ENCODE results near the gene ZBTB1. TPM values are rescaled to one million over a fixed set of nuclear protein-coding genes. Genes with fewer than 3 reads are reported as not detected.

Gene ZBTB1
- total RNA-seq, 2 donors from 2014 or later, result 42.5 to 46.8 TPM

- ATAC-seq (no peak), DNase-seq (ENCODE audit: low spot score) (no peak)
- Mint-ChIP-seq H3K4me3 (no peak overlapping the region), H3K36me3 (no peaks in the 10 kb centered on the region), H3K4me1 (ENCODE audit: low read depth in 2 of 2) (peaks cover 4 to 6% of the 10 kb centered on the region in 2 donors), H3K27me3 (no peaks in the 10 kb centered on the region), H3K9me3 (no peaks in the 10 kb centered on the region), H3K27ac (no peak overlapping the region)
Observed at GRCh38 chr14:64474698-64475097, 29.9 kb upstream of the ZBTB1 start.

GRCh38 chr14:64475585-64476273 lies 28.8 kb upstream of the ZBTB1 start:
- ATAC-seq, result no peak
- Mint-ChIP-seq H3K27ac (peak overlapping the region in 1 of 2 donors; percentile 38), H3K27me3 (no peaks in the 10 kb centered on the region), H3K4me3 (no peak overlapping the region), H3K4me1 (ENCODE audit: low read depth in 2 of 2) (peaks cover 4 to 6% of the 10 kb centered on the region in 2 donors), H3K9me3 (no peaks in the 10 kb centered on the region), H3K36me3 (no peaks in the 10 kb centered on the region)
- no peak for DNase-seq (ENCODE audit: low spot score)

DNA sequence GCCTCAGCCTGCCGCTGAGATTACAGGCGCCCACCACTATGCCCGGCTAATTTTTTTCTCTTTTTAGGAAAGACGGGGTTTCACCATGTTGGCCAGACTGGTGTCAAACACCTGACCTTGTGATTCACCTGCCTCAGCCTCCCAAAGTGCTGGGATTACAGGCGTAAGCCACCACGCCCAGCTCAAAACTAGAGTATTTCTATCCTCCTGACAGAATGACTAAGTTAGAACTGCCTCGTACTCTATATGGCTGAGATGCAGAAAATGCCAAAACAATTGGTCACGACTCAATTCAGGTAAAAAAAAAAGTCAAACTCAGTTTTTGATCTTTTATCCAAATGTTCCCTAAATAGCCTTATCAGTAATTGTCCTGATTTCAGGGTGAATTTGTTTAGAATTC lies 28.1 kb upstream of the ZBTB1 start:
- Mint-ChIP-seq H3K36me3 (no peaks in the 10 kb centered on the region), H3K9me3 (no peaks in the 10 kb centered on the region), H3K4me3 (no peak overlapping the region), H3K27ac (no peak overlapping the region), H3K27me3 (no peaks in the 10 kb centered on the region), H3K4me1 (ENCODE audit: low read depth in 2 of 2) (peaks cover 4 to 6% of the 10 kb centered on the region in 2 donors)
- ATAC-seq (no peak), DNase-seq (ENCODE audit: low spot score) (no peak)

DNA sequence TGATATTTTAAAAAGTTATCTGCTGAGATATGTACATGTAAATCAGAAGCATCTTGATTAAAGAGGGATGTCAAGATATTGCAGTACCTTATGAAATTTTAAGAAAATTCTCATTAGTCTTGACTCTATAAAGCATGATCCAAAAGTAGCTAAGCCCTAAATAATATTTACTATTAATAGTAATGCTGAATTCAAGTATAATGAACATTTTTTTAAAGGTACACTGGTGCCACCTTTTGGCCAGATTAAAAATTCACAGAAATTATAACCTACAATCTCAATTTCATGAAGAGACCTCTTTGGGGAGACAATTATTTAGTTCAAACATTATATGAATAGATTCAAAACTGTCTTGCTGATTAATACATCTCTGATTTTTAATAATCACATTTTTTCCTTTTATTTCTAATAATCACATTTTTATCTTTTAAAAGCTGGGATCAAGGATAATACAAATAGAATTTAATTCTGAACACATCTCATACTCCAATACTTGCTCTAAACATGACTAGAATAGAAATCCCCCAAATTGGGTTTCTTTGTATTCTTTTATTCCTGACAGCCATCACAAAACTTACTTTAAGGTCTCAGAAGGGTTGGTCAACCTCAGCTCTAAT lies 25.8 kb upstream of the ZBTB1 start:
- Mint-ChIP-seq H3K4me1 (ENCODE audit: low read depth in 2 of 2) (peaks cover 4 to 5% of the 10 kb centered on the region in 2 donors), H3K9me3 (no peaks in the 10 kb centered on the region), H3K27me3 (no peaks in the 10 kb centered on the region), H3K36me3 (no peaks in the 10 kb centered on the region), H3K4me3 (no peak overlapping the region), H3K27ac (no peak overlapping the region)
- ATAC-seq (no peak), DNase-seq (ENCODE audit: low spot score) (no peak)

DNA sequence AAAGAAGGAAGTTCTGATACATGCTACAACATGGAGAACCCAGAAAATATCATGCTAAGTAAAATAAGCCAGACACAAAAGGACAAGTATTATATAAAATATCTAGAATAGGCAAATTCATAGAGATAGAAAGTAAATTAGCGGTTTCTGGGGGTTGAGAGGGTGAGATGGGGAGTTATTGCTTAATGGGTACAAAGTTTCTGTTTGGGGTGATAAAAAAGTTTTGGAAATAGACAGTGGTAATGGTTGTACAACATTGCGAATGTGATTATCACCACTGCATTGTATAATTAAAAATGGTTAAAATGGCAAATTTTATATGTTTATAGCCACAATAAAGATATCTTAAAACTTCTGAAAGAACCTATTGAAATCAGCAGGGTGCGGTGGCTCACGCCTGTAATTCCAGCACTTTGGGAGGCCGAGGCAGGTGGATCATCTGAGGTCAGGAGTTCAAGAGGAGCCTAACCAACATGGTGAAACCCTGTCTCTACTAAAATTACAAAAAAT lies 15.9 kb upstream of the ZBTB1 start:
- Mint-ChIP-seq H3K9me3 (no peaks in the 10 kb centered on the region), H3K36me3 (peaks cover 4% of the 10 kb centered on the region), H3K4me1 (ENCODE audit: low read depth in 2 of 2) (peaks cover 2 to 16% of the 10 kb centered on the region in 2 donors), H3K27me3 (no peaks in the 10 kb centered on the region), H3K27ac (no peak overlapping the region), H3K4me3 (no peak overlapping the region)
- DNase-seq (ENCODE audit: low spot score), result no peak
- no peak for ATAC-seq

GRCh38 chr14:64491637-64492036 lies 12.9 kb upstream of the ZBTB1 start:
- Mint-ChIP-seq H3K27me3 (no peaks in the 10 kb centered on the region), H3K27ac (peak overlapping the region in 1 of 2 donors; percentile 44), H3K4me1 (ENCODE audit: low read depth in 2 of 2) (peaks cover 7 to 19% of the 10 kb centered on the region in 2 donors), H3K9me3 (no peaks in the 10 kb centered on the region), H3K36me3 (peaks cover 4% of the 10 kb centered on the region), H3K4me3 (no peak overlapping the region)
- DNase-seq (ENCODE audit: low spot score), result no peak
- ATAC-seq, result no peak

GRCh38 chr14:64493455-64493854 lies 11.1 kb upstream of the ZBTB1 start:
- Mint-ChIP-seq H3K4me1 (ENCODE audit: low read depth in 2 of 2) (peaks cover 7 to 16% of the 10 kb centered on the region in 2 donors), H3K27me3 (no peaks in the 10 kb centered on the region), H3K4me3 (no peak overlapping the region), H3K27ac (peak overlapping the region in 1 of 2 donors; percentile 66), H3K36me3 (no peaks in the 10 kb centered on the region), H3K9me3 (no peaks in the 10 kb centered on the region)
- no peak for ATAC-seq
- no peak for DNase-seq (ENCODE audit: low spot score)

GRCh38 chr14:64495252-64495651 lies 9.3 kb upstream of the ZBTB1 start:
- Mint-ChIP-seq H3K4me3 (no peak overlapping the region), H3K9me3 (no peaks in the 10 kb centered on the region), H3K27ac (peak overlapping the region in 1 of 2 donors; percentile 43), H3K4me1 (ENCODE audit: low read depth in 2 of 2) (peaks cover 13 to 20% of the 10 kb centered on the region in 2 donors), H3K27me3 (no peaks in the 10 kb centered on the region), H3K36me3 (no peaks in the 10 kb centered on the region)
- ATAC-seq (no peak), DNase-seq (ENCODE audit: low spot score) (no peak)

DNA sequence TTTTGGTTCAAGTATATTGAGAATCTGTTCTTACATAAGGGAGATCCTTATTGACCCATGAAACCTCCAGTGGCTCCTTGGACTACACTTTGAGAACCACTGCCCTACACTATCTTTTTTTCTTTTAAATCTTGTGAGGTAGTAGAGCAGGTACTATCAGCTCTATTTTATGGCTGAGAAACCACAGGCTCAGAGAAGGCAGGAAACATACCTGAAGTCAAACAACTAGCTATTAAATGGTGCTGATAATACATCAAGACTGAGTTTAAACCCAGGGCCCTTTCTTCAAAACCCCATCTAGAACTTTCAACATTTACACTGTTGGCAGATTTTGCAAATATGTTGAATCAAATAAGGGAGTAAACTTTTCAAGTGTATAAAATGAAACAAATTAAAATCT lies 7.8 kb upstream of the ZBTB1 start:
- Mint-ChIP-seq H3K4me1 (ENCODE audit: low read depth in 2 of 2) (peaks cover 20 to 21% of the 10 kb centered on the region in 2 donors), H3K36me3 (no peaks in the 10 kb centered on the region), H3K27ac (no peak overlapping the region), H3K4me3 (no peak overlapping the region), H3K9me3 (no peaks in the 10 kb centered on the region), H3K27me3 (no peaks in the 10 kb centered on the region)
- ATAC-seq (no peak), DNase-seq (ENCODE audit: low spot score) (no peak)

GRCh38 chr14:64500088-64500487 lies 4.5 kb upstream of the ZBTB1 start:
- peak overlapping the region; percentile 66 for H3K4me3 Mint-ChIP-seq
- H3K4me1 Mint-ChIP-seq (ENCODE audit: low read depth in 2 of 2), result peaks cover 24 to 29% of the 10 kb centered on the region in 2 donors
- no peaks in the 10 kb centered on the region for H3K9me3 Mint-ChIP-seq
- no peak for ATAC-seq
- peaks cover 7% of the 10 kb centered on the region for H3K36me3 Mint-ChIP-seq
- peak overlapping the region; percentile 77 to 80 for H3K27ac Mint-ChIP-seq
- no peak for DNase-seq (ENCODE audit: low spot score)
- H3K27me3 Mint-ChIP-seq, result no peaks in the 10 kb centered on the region

DNA sequence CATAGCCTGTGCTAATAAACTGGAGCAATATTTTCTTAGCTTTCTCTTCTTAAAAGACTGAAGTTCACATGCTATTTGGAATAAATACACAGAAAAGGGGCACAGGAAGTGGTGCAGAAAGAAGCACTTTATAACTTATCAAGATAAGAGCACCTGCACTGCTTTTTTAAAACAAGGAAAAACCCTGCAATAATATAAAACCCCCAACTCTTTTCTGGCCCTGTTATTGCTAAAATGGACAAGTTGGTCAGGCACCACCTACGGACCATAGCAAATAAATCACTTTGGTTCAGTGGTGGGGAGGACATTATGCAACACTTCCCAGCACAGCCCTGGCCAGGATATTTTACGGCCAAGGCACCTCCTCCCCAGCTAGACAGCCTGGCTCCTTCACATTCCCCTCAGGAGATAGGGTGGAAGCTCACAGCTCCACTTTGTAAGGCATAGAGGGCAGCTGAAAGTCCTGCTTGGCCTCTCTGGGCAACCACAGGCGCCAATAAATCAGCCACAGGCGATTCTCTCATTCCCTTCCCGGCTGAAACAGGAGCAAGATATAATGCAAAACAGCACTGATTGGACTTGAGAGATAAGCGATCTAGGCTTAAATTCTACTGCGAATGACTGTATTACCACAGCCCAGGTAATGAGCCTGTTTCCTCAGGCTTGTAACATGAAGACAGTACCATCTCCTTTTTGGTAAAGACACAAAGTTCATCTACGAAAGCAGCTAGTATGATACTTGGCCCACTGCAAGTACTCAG lies 3.0 kb upstream of the ZBTB1 start:
- Mint-ChIP-seq H3K36me3 (peaks cover 15% of the 10 kb centered on the region), H3K9me3 (no peaks in the 10 kb centered on the region), H3K27ac (peak overlapping the region; percentile 95 to 99), H3K4me1 (ENCODE audit: low read depth in 2 of 2) (peaks cover 36 to 43% of the 10 kb centered on the region in 2 donors), H3K27me3 (no peaks in the 10 kb centered on the region), H3K4me3 (peak overlapping the region; percentile 98)
- DNase-seq (ENCODE audit: low spot score) (no peak), ATAC-seq (no peak)

- ATAC-seq, result no peak
- peaks cover 15% of the 10 kb centered on the region for H3K36me3 Mint-ChIP-seq
- peak overlapping the region; percentile 98 for H3K4me3 Mint-ChIP-seq
- no peaks in the 10 kb centered on the region for H3K27me3 Mint-ChIP-seq
- H3K4me1 Mint-ChIP-seq (ENCODE audit: low read depth in 2 of 2), result peaks cover 42 to 52% of the 10 kb centered on the region in 2 donors
- no peak for DNase-seq (ENCODE audit: low spot score)
- H3K9me3 Mint-ChIP-seq, result no peaks in the 10 kb centered on the region
- H3K27ac Mint-ChIP-seq, result peak overlapping the region; percentile 95 to 99
Observed at GRCh38 chr14:64502456-64502855, 2.1 kb upstream of the ZBTB1 start.

DNA sequence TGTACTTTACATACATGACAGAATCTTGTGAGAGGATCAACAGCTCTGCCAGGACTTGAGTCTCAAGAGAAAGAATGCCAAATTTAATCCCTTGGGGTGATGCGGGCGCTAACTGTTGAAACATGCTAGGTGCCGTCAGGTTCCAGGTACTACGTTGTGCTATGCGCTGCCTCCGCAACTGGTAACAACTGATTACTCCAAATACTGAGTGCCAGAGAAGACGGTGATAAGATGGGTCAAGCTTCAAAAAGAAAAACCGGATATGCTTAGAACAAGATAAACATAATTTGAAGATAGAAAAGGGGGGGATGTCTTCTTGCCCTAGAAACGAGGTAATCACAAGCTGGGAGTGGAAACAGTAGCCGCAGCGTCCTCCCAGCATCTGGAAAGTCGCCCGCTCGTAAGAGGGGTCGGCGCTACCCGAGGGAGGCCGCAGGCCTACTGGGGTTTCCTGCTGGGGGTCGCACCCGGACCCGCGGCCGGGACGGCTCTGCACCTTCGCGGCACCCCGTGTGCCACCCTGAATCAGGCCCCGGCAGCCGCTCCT lies 1.6 kb upstream of the ZBTB1 start:
- H3K9me3 Mint-ChIP-seq, result no peaks in the 10 kb centered on the region
- peak overlapping the region; percentile 95 to 99 for H3K27ac Mint-ChIP-seq
- ATAC-seq (peak in 1 of 2 donors; percentile 0), DNase-seq (ENCODE audit: low spot score) (no peak)
- peaks cover 15% of the 10 kb centered on the region for H3K36me3 Mint-ChIP-seq
- H3K27me3 Mint-ChIP-seq, result no peaks in the 10 kb centered on the region
- H3K4me1 Mint-ChIP-seq (ENCODE audit: low read depth in 2 of 2), result peaks cover 47 to 57% of the 10 kb centered on the region in 2 donors
- peak overlapping the region; percentile 98 for H3K4me3 Mint-ChIP-seq

Data from natural killer cell treated with Interleukin-12 subunit alpha and Interleukin-12 subunit beta and Interleukin-15 and Interleukin-18, amount 100 ng/mL, for 72 hours (primary cell).